ENCODE results near the gene CEACAM1. TPM values are rescaled to one million over a fixed set of nuclear protein-coding genes. Genes with fewer than 3 reads are reported as not detected.
"Not testable (repeated sequence)": the region's sequence is repeated elsewhere in the genome, so short reads cannot be mapped to it uniquely, and the experiment has no call there.

The CEACAM1 gene
- total RNA-seq, 2 experiments from 2014 or later, result 2.0 to 3.6 TPM

DNA sequence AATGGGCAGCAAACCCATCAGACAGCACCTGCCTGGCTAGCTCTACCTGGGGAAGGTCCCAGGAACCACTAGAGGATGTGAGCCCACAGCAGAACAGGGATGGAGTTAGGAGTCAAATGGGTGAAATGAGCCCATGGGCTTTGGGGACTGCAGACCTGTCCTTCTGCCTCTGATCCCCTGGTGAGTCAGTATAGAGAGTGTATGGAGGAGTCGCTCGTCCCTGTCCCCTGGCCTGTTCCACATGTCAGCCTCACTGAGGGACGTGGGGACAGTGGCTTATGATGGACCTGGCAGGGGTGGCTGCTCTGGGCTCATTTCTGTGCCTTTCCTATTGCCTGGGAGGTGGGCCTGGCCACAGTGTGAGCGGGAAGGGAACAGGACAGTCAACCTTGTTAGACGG lies 4.0 kb downstream of the CEACAM1 start:
- Mint-ChIP-seq H3K36me3 (ENCODE audit: low read depth) (no peaks in the 10 kb centered on the region), H3K27me3 (no peaks in the 10 kb centered on the region), H3K27ac (no peak overlapping the region), H3K4me3 (no peak overlapping the region), H3K9me3 (ENCODE audit: low read depth) (no peaks in the 10 kb centered on the region), H3K4me1 (peaks cover 23% of the 10 kb centered on the region)
- ATAC-seq, result no peak
- intact Hi-C loops (cut with DNase I, micrococcal nuclease), result no loop called here
- ChIA-PET CTCF (interaction anchor here (1.3 kb wide), 1 partner anchor 86 kb away, joined by 3 read pairs; no protein-coding TSS in a partner anchor), POLR2A (no interaction called here)
- DNase-seq, result no peak

DNA sequence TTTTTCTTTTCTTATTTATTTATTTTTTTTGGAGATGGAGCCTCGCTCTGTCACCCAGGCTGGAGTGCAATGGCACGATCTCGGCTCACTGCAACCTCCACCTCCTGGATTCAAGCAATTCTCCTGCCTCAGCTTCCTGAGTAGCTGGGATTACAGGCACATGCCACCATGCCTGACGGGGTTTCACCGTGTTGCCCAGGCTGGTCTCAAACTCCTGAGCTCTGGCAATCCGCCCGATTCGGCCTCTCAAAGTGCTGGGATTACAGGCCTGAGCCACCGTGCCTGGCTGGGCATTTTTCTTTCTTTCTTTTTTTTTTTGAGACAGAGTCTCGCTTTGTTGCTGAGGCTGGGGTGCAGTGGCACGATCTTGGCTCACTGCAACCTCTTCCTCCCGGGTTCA lies 6.0 kb downstream of the CEACAM1 start:
- CTCF ChIA-PET, result interaction anchor here (1.3 kb wide), 1 partner anchor 102 kb away, joined by 3 read pairs; no protein-coding TSS in a partner anchor
- H3K9me3 Mint-ChIP-seq (ENCODE audit: low read depth); H3K27me3 Mint-ChIP-seq; POLR2A ChIA-PET; DNase-seq; intact Hi-C loops (cut with DNase I, micrococcal nuclease); H3K36me3 Mint-ChIP-seq (ENCODE audit: low read depth); H3K27ac Mint-ChIP-seq; H3K4me3 Mint-ChIP-seq; H3K4me1 Mint-ChIP-seq; ATAC-seq: not testable (repeated sequence)

DNA sequence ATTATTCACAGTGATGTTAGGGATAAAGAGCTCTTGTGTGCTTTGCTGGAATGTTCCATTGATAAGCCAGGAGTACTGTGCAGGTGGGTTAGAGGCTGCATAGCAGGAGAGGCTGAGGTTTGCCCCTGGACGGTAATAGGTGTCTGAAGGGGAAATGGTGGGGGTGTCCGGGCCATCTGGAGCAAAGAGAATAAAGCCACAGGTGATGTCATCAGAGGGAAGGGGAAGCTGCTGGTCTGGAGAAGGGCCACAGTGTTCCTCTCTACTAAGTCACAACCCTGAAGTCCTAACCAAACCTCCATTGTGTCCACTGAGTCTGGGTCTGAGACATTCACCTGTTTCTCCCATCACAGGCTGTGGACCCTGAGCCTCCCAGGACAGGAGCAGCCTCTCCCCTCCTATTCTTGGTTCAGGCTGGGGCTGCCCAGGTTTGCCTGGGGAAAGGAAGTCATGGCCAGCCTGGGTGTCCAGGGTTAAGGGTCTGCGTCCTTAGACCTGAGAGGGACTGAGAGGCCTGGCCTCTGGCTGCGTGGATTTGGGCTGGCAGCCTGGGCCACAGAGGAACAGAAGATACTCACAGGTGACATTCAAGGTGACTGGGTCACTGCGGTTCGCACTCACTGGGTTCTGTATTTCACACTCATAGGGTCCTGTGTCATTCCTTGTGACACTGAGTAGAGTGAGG lies 6.8 kb downstream of the CEACAM1 start:
- Mint-ChIP-seq H3K4me3 (no peak overlapping the region), H3K36me3 (ENCODE audit: low read depth) (no peaks in the 10 kb centered on the region), H3K27me3 (no peaks in the 10 kb centered on the region), H3K9me3 (ENCODE audit: low read depth) (no peaks in the 10 kb centered on the region), H3K4me1 (no peaks in the 10 kb centered on the region), H3K27ac (no peak overlapping the region)
- POLR2A ChIA-PET, result no interaction called here
- intact Hi-C loops (cut with DNase I, micrococcal nuclease), result no loop called here
- ATAC-seq, result no peak
- DNase-seq, result no peak
- CTCF ChIA-PET, result interaction anchor here (0.5 to 1.1 kb wide), 4 partner anchors 13 to 124 kb away, joined by 3 to 6 read pairs (median 3); no protein-coding TSS in a partner anchor

DNA sequence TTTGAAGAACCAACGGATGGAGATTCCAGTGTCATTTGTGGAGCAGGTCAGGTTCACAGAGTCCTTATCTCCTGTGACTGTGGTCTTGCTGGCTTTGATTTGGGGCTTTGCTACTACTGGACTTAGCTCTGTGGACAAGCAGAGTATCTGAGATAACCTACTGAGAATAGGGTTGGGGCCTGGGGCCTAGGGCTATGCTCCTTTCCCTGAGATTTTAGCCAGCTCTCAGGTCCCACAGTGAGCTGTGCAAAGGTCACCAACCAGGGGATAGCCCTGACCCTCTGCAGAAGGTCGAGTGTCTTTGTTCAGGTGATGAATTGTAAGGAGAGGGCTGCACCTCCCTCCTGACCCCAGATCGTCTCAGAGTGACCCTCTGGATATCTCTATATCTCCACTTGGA lies 9.2 kb downstream of the CEACAM1 start:
- H3K4me3 Mint-ChIP-seq, result no peak overlapping the region
- ChIA-PET POLR2A (no interaction called here), CTCF (interaction anchor here (1.1 kb wide), 2 partner anchors 10 to 79 kb away, joined by 3 read pairs; no protein-coding TSS in a partner anchor)
- ATAC-seq, result no peak
- no peaks in the 10 kb centered on the region for H3K27me3 Mint-ChIP-seq
- intact Hi-C loops (cut with DNase I, micrococcal nuclease), result no loop called here
- H3K9me3 Mint-ChIP-seq (ENCODE audit: low read depth), result no peaks in the 10 kb centered on the region
- H3K36me3 Mint-ChIP-seq (ENCODE audit: low read depth), result no peaks in the 10 kb centered on the region
- no peak for DNase-seq
- H3K4me1 Mint-ChIP-seq, result peaks cover 7% of the 10 kb centered on the region
- H3K27ac Mint-ChIP-seq, result no peak overlapping the region

DNA sequence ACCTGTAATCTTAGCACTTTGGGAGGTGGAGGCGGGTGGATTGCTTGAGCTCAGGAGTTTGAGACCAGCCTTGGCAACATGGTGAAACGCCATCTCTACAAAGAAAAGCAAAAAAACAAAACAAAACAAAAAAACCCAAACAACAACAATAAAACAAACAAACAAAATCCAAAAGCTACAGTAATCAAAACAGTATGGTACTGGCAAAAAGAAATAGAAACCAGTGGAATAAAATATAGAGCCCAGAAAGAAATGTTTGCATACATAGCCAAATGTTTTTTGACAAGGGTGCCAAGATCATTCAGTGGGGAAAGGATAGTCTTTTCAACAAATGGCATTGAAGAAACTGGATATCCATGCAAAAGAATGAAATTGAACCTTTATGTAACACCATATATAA lies 11.5 kb downstream of the CEACAM1 start:
- no peaks in the 10 kb centered on the region for H3K27me3 Mint-ChIP-seq
- no peaks in the 10 kb centered on the region for H3K9me3 Mint-ChIP-seq (ENCODE audit: low read depth)
- POLR2A ChIA-PET, result interaction anchor here (0.8 kb wide), 1 partner anchor 209 kb away, joined by 3 read pairs; no protein-coding TSS in a partner anchor
- ATAC-seq (no peak), DNase-seq (no peak)
- H3K36me3 Mint-ChIP-seq (ENCODE audit: low read depth), result no peaks in the 10 kb centered on the region
- CTCF ChIA-PET, result interaction anchor here (1.3 to 6.6 kb wide), 5 partner anchors 9 to 80 kb away, joined by 3 to 22 read pairs (median 4); partner anchors contain the start of gene CEACAM1
- H3K4me1 Mint-ChIP-seq, result peaks cover 24% of the 10 kb centered on the region
- intact Hi-C loops (cut with DNase I, micrococcal nuclease), result no loop called here
- no peak overlapping the region for H3K4me3 Mint-ChIP-seq
- no peak overlapping the region for H3K27ac Mint-ChIP-seq

DNA sequence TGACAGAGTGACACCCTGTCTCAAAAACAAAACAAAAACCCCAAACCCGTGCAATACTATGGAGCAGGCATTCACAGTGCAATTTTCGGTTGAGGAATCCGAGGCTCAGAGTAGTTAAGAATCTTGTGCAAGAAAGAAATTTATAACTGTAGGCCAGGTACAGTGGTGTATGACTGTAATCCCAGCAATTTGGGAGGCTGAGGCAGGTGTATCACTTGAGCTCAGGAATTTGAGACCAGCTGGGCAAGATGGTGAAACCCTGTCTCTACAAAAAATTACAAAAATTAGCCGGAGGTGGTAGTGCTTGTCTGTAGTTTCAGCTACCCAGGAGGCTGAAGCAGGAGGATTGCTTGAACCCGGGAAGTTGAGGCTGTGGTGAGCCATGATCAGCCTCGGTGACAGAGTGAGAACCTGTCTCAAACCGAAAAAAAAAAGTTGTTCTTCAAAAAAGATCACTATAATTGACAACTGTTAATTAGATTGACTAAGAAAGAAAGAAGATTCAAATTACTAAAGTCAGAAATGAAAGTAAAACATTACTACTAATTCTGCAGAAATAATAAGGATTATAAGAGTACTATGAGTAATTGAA lies 12.9 kb downstream of the CEACAM1 start:
- Mint-ChIP-seq H3K9me3 (ENCODE audit: low read depth) (no peaks in the 10 kb centered on the region), H3K36me3 (ENCODE audit: low read depth) (no peaks in the 10 kb centered on the region), H3K27me3 (no peaks in the 10 kb centered on the region), H3K4me1 (peaks cover 24% of the 10 kb centered on the region), H3K4me3 (no peak overlapping the region), H3K27ac (no peak overlapping the region)
- ChIA-PET CTCF (interaction anchor here (0.8 to 6.6 kb wide), 4 partner anchors 9 to 75 kb away, joined by 3 to 22 read pairs (median 6); partner anchors contain the start of gene CEACAM1), POLR2A (no interaction called here)
- intact Hi-C loops (cut with DNase I, micrococcal nuclease), result no loop called here
- DNase-seq (no peak), ATAC-seq (no peak)

DNA sequence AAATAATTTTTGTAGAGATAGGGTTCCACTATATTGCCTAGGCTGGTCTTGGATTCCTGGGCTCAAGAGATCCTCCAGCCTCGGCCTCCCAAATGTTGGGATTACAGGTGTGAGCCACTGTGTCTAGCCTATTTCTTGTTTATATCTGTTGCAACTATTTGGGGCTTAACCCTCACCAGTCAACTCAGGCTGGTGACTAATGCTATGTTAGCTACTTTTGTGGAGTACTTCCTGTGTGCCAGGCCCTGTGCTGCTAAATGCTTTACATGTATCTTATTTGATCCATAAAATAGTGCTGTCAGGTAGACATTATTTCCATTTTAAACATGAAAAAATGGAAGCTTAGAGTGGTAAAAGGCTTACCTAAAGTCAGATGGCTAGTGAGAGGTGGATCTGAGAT lies 13.8 kb downstream of the CEACAM1 start:
- intact Hi-C loops (cut with DNase I, micrococcal nuclease), result no loop called here
- Mint-ChIP-seq H3K27ac (no peak overlapping the region), H3K4me3 (no peak overlapping the region), H3K27me3 (no peaks in the 10 kb centered on the region), H3K9me3 (ENCODE audit: low read depth) (no peaks in the 10 kb centered on the region), H3K4me1 (peaks cover 24% of the 10 kb centered on the region), H3K36me3 (ENCODE audit: low read depth) (no peaks in the 10 kb centered on the region)
- ATAC-seq, result peak; percentile 67
- POLR2A ChIA-PET, result no interaction called here
- CTCF ChIA-PET, result interaction anchor here (0.8 to 6.6 kb wide), 3 partner anchors 15 to 63 kb away, joined by 3 to 22 read pairs (median 4); partner anchors contain the start of gene CEACAM1
- DNase-seq, result peak; percentile 19

DNA sequence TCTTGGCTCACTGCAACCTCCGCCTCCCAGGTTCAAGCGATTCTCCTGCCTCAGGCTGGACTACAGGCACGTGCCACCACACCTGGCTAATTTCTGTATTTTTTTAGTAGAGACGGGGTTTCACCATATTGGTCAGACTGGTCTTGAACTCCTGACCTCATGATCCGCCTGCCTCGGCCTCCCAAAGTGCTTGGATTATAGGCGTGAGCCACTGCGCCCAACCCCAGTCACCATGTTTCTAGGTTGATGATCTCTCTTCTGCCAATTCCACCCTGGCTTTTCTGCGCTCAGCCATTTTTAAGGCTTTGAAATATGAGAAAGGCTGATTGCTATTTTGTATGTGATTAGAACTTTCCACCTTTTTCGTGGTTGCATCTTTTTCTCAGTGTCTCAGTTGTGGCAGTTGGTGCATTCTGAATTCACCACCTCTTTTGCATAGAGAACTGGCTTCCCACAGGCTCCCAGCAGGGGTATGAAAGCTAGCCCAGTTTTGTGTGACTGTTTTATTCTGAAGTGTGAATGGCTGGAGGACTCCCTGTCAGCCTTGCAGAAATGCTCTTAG lies 15.5 kb downstream of the CEACAM1 start:
- peaks cover 24% of the 10 kb centered on the region for H3K4me1 Mint-ChIP-seq
- ATAC-seq (peak; percentile 70), DNase-seq (peak; percentile 43)
- no peaks in the 10 kb centered on the region for H3K27me3 Mint-ChIP-seq
- H3K4me3 Mint-ChIP-seq, result no peak overlapping the region
- peak overlapping the region; percentile 42 for H3K27ac Mint-ChIP-seq
- CTCF ChIA-PET, result interaction anchor here (0.7 to 6.6 kb wide), 2 partner anchors 17 to 111 kb away, joined by 3 to 22 read pairs; partner anchors contain the start of gene CEACAM1
- no peaks in the 10 kb centered on the region for H3K36me3 Mint-ChIP-seq (ENCODE audit: low read depth)
- POLR2A ChIA-PET, result no interaction called here
- H3K9me3 Mint-ChIP-seq (ENCODE audit: low read depth), result no peaks in the 10 kb centered on the region
- intact Hi-C loops (cut with DNase I, micrococcal nuclease), result no loop called here

DNA sequence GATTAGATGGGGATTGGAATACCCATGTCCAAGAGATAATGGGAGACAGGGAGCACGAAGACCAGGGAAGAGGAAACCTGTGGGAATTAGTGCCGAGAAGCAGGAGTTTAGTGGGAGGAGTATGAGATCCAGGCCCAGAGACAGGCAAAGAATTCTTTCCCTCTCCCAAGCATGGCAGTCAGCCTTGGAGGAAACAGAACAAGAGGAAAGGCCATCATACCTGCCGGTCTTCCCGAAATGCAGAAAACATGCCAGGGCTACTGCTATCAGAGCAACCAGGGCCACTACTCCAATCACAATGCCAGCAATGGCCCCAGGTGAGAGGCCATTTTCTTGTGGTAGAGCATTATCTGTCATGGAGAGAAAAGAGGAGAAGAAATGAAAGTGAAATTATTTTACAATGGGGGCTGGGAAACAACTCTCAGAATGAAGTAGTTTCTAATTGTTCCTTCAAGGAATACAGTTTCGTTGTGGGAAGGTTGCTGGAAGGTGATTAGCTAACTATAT lies 16.1 kb downstream of the CEACAM1 start:
- peak; percentile 17 for DNase-seq
- Mint-ChIP-seq H3K27ac (peak overlapping the region; percentile 28), H3K4me3 (no peak overlapping the region), H3K36me3 (ENCODE audit: low read depth) (no peaks in the 10 kb centered on the region), H3K9me3 (ENCODE audit: low read depth) (no peaks in the 10 kb centered on the region), H3K27me3 (no peaks in the 10 kb centered on the region), H3K4me1 (peaks cover 24% of the 10 kb centered on the region)
- POLR2A ChIA-PET, result no interaction called here
- peak; percentile 40 for ATAC-seq
- CTCF ChIA-PET, result interaction anchor here (0.7 to 6.6 kb wide), 2 partner anchors 18 to 110 kb away, joined by 3 to 22 read pairs; partner anchors contain the start of gene CEACAM1
- intact Hi-C loops (cut with DNase I, micrococcal nuclease), result no loop called here

DNA sequence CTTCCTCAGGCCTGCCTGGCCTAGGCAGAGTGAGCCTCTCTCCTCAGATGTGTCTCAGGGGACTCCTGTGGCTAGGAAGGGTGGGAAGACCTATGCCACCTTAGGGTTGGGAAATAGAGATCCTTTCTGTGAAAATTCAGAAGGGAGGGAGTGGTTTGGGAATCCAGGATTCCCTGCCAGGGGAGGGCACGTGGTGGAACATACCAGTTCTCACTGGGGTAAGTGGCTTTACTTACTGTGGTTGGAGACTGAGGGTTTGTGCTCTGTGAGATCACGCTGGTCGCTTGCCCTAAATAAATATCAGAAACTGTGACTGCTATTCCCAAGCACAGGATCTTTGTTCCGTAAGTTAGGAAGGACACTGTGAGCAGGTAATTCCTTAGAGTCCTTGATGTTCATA lies 16.9 kb downstream of the CEACAM1 start:
- Mint-ChIP-seq H3K4me3 (no peak overlapping the region), H3K27me3 (no peaks in the 10 kb centered on the region), H3K36me3 (ENCODE audit: low read depth) (no peaks in the 10 kb centered on the region), H3K9me3 (ENCODE audit: low read depth) (no peaks in the 10 kb centered on the region), H3K27ac (no peak overlapping the region), H3K4me1 (peaks cover 24% of the 10 kb centered on the region)
- ATAC-seq, result no peak
- ChIA-PET CTCF (no interaction called here), POLR2A (no interaction called here)
- no peak for DNase-seq
- intact Hi-C loops (cut with DNase I, micrococcal nuclease), result no loop called here

DNA sequence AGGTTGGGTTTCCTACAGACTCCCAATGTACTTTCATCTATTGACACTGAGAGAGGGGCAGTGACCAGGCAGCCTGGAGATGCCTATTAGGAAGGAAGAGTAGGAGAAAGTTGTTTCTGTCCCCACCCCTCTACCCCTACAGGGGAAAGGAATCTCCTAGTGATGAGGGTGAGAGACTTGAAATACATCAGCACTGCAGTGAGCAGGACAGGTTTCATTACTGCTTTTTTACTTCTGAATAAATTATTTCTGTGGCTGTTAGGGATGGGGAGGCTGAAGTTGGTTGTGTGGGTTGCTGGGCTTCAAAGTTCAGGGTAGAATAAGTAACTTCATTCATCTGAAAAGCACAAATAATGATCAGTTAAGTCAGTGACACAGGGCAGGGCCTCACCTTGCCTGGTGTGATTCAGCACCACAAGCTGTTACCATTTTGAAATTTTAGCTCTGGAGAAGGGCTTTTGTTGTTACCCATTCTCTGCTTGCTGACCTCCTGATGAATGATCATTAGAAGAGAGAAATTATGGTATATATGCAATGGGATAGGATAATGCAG lies 19.3 kb downstream of the CEACAM1 start:
- no peak overlapping the region for H3K4me3 Mint-ChIP-seq
- peak; percentile 36 for ATAC-seq

More for the DNA sequence above, 19.3 kb downstream of the CEACAM1 start:
- no peaks in the 10 kb centered on the region for H3K36me3 Mint-ChIP-seq (ENCODE audit: low read depth)
- ChIA-PET CTCF (no interaction called here), POLR2A (no interaction called here)
- H3K4me1 Mint-ChIP-seq, result peaks cover 22% of the 10 kb centered on the region
- no peak overlapping the region for H3K27ac Mint-ChIP-seq
- no peaks in the 10 kb centered on the region for H3K27me3 Mint-ChIP-seq
- DNase-seq, result no peak
- no peaks in the 10 kb centered on the region for H3K9me3 Mint-ChIP-seq (ENCODE audit: low read depth)
- intact Hi-C loops (cut with DNase I, micrococcal nuclease), result no loop called here

All from activated CD4-positive, alpha-beta T cell treated with anti-CD3 and anti-CD28 coated beads for 36 hours (primary cell).